Neural cell (in vitro differentiated cells): ENCODE measurements around the gene FZR1.

Source experiments
- EP300 ChIP-seq: fragments of 450-650 bp; conservative IDR thresholded peaks from 2 replicates; pipeline ENCODE4 v1.6.1; 2014; ENCODE audit warnings: antibody characterized with exemption, mild to moderate bottlenecking, moderate library complexity; ENCODE audit not compliant: poor library complexity, severe bottlenecking
- POLR2AphosphoS5 ChIP-seq: IDR thresholded peaks from 2 replicates; pipeline ENCODE4 v1.6.1; 2012
- TF ChIP-seq, protein P1 (sequence below): fragments of 450-650 bp; IDR thresholded peaks from 2 replicates; pipeline ENCODE4 v1.5.1; 2014; ENCODE audit warnings: antibody characterized with exemption, mild to moderate bottlenecking, moderate library complexity; ENCODE audit not compliant: poor library complexity, severe bottlenecking

DNA sequence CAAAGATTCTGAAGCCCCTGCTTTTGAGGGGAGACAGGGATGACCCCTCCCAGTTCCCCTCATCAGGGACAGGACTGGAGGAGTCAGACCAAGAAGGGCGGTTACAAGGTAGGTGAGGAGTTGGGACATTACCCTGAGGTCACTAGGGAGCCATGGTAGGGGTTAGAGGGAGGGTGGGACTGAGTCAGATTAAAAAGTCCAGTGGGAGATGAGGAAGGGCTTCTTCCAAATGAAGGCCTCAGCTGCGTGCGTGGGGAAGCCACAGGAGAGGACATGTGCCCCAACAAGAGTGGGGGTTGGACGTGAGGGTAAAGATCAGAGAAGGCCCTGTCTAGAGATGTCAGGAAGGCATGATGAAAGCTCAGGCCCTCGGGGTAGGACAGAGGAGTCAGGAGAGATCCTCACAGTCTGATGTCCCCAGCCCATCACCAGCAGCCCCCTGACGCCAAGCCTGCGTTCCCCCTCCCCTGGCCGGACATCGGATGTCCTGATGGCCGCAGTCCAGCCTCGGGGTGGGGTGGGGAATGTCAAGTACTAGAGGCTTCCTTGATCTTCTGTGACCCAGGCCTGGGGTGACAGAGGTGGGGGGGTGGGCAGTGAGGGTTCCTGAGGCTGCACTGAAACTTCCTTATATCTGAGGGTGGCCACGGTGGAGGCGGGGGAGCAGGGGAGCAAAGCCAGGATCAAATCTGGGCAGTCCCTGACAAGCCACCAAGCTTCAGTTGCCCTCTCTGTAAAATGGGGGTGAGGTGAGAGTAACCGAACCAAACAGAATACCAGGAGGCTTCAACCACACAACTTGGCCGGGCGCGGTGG is 57.8 kb downstream of the FZR1 start:
- TF ChIP-seq, protein P1, sequence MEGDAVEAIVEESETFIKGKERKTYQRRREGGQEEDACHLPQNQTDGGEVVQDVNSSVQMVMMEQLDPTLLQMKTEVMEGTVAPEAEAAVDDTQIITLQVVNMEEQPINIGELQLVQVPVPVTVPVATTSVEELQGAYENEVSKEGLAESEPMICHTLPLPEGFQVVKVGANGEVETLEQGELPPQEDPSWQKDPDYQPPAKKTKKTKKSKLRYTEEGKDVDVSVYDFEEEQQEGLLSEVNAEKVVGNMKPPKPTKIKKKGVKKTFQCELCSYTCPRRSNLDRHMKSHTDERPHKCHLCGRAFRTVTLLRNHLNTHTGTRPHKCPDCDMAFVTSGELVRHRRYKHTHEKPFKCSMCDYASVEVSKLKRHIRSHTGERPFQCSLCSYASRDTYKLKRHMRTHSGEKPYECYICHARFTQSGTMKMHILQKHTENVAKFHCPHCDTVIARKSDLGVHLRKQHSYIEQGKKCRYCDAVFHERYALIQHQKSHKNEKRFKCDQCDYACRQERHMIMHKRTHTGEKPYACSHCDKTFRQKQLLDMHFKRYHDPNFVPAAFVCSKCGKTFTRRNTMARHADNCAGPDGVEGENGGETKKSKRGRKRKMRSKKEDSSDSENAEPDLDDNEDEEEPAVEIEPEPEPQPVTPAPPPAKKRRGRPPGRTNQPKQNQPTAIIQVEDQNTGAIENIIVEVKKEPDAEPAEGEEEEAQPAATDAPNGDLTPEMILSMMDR, result no peak
- TF ChIP-seq EP300, result no peak
- TF ChIP-seq POLR2AphosphoS5, result no peak
